ENCODE results near the gene MMD2.

MMD2 gene

GRCh38 chr7:4929005-4929404 lies 30.0 kb downstream of the MMD2 start:
- H3K4me1 ChIP-seq (ENCODE audit: insufficient read depth, low read length, severe bottlenecking) = no peaks in the 10 kb centered on the region
- H3K9me2 ChIP-seq (ENCODE audit: low read depth, low read length) = no peaks in the 10 kb centered on the region
- H2AFZ ChIP-seq (ENCODE audit: low read length) = no peak overlapping the region
- H3K36me3 ChIP-seq (ENCODE audit: insufficient read depth, low read length) = no peaks in the 10 kb centered on the region
- no peak overlapping the region for H3K4me3 ChIP-seq (ENCODE audit: low read depth, low read length, poor library complexity, severe bottlenecking)
- no peaks in the 10 kb centered on the region for H3K27me3 ChIP-seq (ENCODE audit: insufficient read depth, low read length)
- no peaks in the 10 kb centered on the region for H3K9me3 ChIP-seq (ENCODE audit: low read length)
- no peak overlapping the region for H3K4me2 ChIP-seq (ENCODE audit: low read length)
- no peaks in the 10 kb centered on the region for H4K20me1 ChIP-seq (ENCODE audit: insufficient read depth, low read length)
- H3F3A ChIP-seq (ENCODE audit: insufficient read depth, low read length) = no peaks in the 10 kb centered on the region
- H3K79me2 ChIP-seq (ENCODE audit: insufficient read depth, low read length) = no peaks in the 10 kb centered on the region
- H3K9ac ChIP-seq (ENCODE audit: low read length) = no peak overlapping the region
- no peak for TF ChIP-seq CTCF (IDR thresholded peaks at IDR 0.05; ENCODE audit: low read length)
- no peak for TF ChIP-seq EZH2 (IDR thresholded peaks at IDR 0.05; ENCODE audit: borderline replicate concordance, low read length)
- H3K27ac ChIP-seq (ENCODE audit: low read depth, low read length, poor library complexity, severe bottlenecking) = no peak overlapping the region

- H3K9me3 ChIP-seq (ENCODE audit: low read length) = no peaks in the 10 kb centered on the region
- H3K9me2 ChIP-seq (ENCODE audit: low read depth, low read length) = no peaks in the 10 kb centered on the region
- no peak overlapping the region for H3K9ac ChIP-seq (ENCODE audit: low read length)
- H2AFZ ChIP-seq (ENCODE audit: low read length) = no peak overlapping the region
- TF ChIP-seq EZH2 (IDR thresholded peaks at IDR 0.05; ENCODE audit: borderline replicate concordance, low read length) (no peak), CTCF (IDR thresholded peaks at IDR 0.05; ENCODE audit: low read length) (no peak)
- no peaks in the 10 kb centered on the region for H3K36me3 ChIP-seq (ENCODE audit: insufficient read depth, low read length)
- no peaks in the 10 kb centered on the region for H4K20me1 ChIP-seq (ENCODE audit: insufficient read depth, low read length)
- no peaks in the 10 kb centered on the region for H3F3A ChIP-seq (ENCODE audit: insufficient read depth, low read length)
- no peak overlapping the region for H3K27ac ChIP-seq (ENCODE audit: low read depth, low read length, poor library complexity, severe bottlenecking)
- H3K4me2 ChIP-seq (ENCODE audit: low read length) = no peak overlapping the region
- no peaks in the 10 kb centered on the region for H3K79me2 ChIP-seq (ENCODE audit: insufficient read depth, low read length)
- no peaks in the 10 kb centered on the region for H3K4me1 ChIP-seq (ENCODE audit: insufficient read depth, low read length, severe bottlenecking)
- H3K4me3 ChIP-seq (ENCODE audit: low read depth, low read length, poor library complexity, severe bottlenecking) = no peak overlapping the region
- no peaks in the 10 kb centered on the region for H3K27me3 ChIP-seq (ENCODE audit: insufficient read depth, low read length)
Measured at GRCh38 chr7:4928445-4928844, 30.5 kb downstream of the MMD2 start.

GRCh38 chr7:4919969-4920766 lies 38.8 kb downstream of the MMD2 start:
- no peak overlapping the region for H3K9ac ChIP-seq (ENCODE audit: low read length)
- H3F3A ChIP-seq (ENCODE audit: insufficient read depth, low read length) = no peaks in the 10 kb centered on the region
- no peaks in the 10 kb centered on the region for H4K20me1 ChIP-seq (ENCODE audit: insufficient read depth, low read length)
- no peak overlapping the region for H3K27ac ChIP-seq (ENCODE audit: low read depth, low read length, poor library complexity, severe bottlenecking)
- H3K4me2 ChIP-seq (ENCODE audit: low read length) = no peak overlapping the region
- no peaks in the 10 kb centered on the region for H3K79me2 ChIP-seq (ENCODE audit: insufficient read depth, low read length)
- no peak for TF ChIP-seq CTCF (IDR thresholded peaks at IDR 0.05; ENCODE audit: low read length)
- TF ChIP-seq EZH2 (IDR thresholded peaks at IDR 0.05; ENCODE audit: borderline replicate concordance, low read length) = no peak
- H3K9me2 ChIP-seq (ENCODE audit: low read depth, low read length) = no peaks in the 10 kb centered on the region
- H2AFZ ChIP-seq (ENCODE audit: low read length) = no peak overlapping the region
- 0 out of 2 replicates have a peak, but pooled peaks cover 4% of the 10 kb centered on the region for H3K9me3 ChIP-seq (ENCODE audit: low read length)
- no peaks in the 10 kb centered on the region for H3K36me3 ChIP-seq (ENCODE audit: insufficient read depth, low read length)
- H3K4me3 ChIP-seq (ENCODE audit: low read depth, low read length, poor library complexity, severe bottlenecking) = no peak overlapping the region
- H3K27me3 ChIP-seq (ENCODE audit: insufficient read depth, low read length) = no peaks in the 10 kb centered on the region; the same call in 1 of the 2 replicates
- no peaks in the 10 kb centered on the region for H3K4me1 ChIP-seq (ENCODE audit: insufficient read depth, low read length, severe bottlenecking)
